Stimulated activated CD4-positive, alpha-beta T cell treated with anti-CD3 and anti-CD28 coated beads, Interleukin-15, amount 100 ng/mL, for 1 hour (primary cell): ENCODE measurements around the gene TMEM235.

Experiments used
- DNase-seq, 2 donors: peaks; one replicate each; pipeline ENCODE4 v3.0.0-alpha.2; 2020; ENCODE audit warnings: low read depth in 1 of 2, low spot score in 1 of 2

TMEM235 gene

DNA sequence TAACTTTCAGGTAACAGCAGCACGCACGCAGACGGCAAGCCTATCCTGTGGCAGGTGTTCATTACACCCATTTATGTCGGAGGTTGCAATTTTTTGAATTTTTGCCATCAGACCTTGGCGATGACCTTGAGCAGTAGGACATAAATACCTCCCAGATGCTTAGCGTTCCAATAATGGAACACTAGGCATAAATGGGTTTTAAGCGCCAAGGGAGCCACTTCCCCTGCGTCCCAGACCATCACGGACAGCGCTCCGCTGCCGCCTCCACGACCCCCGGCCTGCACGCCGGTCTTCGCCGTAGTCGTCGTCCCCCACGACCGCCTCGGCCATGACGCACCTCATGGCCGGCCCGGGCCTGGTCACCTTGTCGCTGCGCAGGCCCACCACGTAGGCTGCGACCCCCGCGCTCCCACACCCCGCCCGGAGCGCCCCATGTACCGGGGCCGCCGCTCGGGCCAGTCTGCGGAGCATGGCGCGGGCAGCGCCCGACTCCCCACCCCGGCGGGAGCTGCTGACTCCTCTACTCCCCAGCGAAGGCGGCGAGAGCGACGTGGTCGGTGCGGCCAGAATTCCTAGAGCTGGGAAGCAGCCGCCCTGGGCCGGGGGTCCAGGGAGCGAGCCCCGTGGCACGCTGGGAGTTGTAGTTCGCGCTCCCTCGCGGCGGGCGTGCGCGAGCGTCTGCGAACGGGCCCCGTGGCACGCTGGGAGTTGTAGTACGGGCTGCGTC, 22.7 kb downstream of the TMEM235 start:
- DNase-seq, result peak; percentile 52 to 74

DNA sequence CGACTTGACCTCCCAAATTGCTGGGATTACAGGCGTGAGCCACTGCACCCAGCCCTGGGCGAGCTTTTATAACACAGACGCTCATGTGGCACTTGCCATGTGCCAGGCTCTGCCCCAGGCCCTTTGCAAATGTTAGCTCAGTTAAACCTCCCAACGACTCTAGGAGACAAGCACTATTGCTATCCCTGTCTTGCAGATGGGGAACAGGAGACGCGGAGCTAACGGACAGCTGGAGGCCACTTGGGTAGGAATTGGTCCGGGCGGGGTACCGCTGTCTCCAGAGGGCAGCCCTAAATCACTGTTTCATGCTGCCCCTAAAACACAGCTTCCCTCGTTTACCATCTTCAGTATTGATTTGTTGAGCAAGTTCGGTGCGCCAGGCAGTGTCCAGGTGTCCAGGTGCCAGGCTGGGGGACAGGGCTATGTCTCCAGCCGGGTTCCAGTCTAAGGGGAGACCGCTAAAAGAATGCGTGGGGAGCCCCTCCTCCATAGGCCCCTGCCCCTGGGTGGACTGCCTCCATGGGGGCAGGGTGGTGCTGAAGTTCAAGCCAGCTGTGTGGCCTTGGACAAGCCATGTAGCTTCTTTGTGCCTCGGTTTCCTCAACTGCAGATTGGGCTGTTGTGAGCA, 23.7 kb downstream of the TMEM235 start:
- DNase-seq, result no peak

DNA sequence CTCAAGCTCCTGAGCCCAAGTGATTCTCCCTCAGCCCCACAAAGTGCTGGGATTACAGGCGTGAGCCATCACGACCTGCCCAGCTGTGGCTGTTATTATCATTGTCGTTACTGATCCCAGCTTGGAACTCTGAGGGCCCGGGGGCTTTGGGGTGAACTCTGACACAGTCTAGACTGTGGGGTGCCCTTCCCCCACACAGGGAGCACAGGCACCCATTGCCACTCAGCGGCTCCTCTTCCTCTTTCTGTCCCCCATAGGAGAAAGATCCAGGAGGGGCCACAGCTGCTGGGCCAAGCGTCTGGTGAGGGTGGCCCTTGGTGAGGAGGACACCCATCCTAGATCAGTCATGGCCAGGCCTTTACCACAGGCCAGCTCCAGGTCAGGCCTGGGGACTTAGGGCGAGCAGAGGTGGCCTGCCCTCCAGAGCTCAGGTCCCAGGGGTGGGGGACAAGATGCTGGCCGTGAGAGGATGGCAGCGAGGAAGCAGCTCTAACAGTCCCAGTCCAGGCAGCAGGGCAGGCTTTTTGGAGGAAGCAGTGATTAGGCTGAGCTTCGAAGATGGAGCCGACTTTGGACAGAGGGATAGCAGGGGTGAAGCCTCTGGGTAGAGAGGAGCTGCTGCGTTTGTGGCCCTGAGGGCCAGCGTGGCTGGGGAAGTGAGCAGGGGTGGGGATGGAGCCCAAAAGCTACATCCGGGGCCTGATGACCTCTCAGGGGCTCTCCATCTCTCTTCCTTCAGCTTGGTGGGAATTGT, 24.7 kb downstream of the TMEM235 start:
- DNase-seq, result no peak

DNA sequence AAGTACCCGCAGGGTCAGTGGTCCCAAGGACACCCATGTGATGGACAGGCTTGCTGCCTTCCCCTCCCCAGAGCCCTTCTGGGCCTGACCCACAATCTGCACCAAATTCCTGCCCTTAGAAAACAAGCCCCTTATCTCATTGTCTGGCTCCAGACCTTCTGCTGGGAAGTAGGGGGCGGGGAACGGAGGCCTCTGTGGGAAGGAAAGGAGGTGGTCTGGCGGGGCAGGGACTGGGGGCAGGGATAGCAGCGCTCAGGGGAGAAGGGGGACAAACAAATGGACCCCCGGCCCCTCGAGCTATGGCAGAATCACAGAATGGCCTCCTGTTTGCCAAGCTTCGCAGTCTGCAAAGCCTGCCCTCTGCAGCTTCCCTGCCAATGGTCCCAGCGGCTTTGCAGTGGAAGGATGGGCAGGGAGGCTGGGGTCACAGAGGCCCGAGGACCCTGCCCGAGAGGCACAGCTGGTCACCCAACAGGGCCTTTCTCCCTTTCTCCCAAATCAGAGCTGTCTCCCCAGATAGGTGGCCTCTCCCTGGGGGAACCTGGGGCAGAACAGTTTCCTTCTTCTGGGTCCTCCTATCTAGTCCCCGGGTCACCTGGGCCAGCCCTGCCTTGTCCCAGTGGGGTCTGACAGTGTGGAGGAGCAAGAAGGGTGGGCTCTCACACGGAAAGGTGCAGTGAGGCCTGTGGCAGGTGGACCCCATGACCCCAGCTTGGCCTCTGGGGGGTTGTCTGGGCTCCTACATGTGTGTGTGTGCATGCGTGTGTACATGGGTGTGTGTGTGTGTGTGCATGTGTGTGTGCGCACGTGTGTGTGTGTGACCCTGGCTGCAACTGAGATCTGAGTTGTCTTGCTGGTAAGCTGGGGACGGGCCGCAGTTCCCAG, 25.5 kb downstream of the TMEM235 start:
- DNase-seq, result no peak

DNA sequence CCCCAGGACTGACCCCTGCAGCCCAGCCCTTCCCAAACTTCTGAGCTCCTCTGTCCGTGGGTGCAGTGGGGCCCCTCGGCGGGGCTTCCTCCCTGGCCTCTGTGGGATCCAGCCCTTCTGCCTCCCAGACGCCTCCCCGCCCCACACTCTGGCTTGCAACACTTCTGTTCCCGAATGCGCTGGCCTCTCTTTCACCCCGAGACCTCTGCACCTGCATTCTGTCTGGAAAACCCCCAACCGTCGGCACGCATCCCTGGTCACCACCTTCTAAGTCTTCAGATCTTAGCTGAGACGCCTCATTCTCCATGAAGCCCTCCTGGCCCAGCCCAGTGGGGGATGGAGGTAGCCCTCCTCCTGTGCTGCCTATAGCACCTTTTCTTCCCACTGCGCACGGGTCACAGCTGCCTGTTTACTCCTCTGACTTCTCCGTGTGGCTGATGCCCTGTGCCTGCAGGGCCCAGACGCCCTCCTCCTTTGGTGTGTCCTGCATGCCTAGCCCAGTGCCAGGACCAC, 26.4 kb downstream of the TMEM235 start:
- DNase-seq, result no peak

DNA sequence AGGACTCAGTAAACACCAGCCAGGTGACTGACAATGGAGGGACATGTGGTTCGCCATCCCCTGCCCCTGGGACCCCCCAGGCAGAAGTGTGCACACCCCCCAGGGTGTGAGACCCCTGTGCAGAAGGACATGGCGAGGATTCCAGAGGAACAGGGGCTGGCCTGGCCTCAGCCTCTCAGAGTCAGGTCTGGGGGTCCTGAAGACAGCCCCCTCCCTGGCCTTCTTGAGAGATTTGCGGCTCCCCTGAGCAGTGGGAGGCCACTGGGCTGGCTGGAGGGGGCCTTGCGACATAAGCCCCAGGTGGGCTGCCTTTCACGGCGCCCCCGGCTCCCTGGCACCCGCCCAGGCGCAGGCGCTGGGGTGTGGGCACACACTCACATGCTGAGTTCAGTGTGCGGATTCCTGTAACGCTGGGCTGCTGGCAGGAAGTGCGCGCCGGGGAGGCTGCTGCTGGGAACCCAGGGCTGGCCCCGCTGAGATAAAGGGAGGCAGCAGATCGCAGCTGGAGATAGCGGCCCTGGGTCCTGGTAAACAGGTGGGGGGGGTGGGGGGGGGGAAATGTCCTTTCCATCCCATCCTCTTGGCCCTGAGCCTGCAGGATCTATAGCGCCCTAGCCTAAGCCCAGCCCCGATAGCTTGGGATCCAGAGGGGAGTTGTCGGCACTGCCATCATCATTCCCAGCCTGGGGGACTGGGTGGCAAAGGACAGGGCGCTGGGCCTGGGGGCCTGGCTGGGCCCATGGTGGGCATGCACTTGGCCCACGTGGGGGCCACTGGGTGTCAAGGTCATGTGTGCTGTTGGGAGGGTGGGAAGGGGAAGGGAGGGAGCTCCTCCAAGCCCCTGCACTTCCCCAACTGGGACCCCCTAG, 27.1 kb downstream of the TMEM235 start:
- DNase-seq, result peak; percentile 49 to 51

DNA sequence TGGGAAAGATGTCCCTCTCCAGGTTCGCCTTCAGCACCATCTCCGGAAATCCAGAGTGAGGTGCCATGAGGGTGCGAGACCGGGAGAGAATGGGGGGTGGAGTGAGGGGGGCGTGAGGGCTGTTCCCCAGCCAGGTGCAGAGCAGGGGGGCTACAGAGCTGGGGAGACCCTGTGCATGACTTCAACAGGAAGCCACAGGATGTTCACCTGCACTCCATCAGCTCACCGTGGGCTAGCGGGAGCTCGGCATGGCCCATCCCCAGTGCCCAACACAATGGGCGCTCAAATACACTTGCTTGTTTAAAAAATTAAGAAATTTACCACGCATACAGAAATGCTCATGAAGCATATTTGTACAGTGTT, 27.7 kb downstream of the TMEM235 start:
- no peak for DNase-seq

DNA sequence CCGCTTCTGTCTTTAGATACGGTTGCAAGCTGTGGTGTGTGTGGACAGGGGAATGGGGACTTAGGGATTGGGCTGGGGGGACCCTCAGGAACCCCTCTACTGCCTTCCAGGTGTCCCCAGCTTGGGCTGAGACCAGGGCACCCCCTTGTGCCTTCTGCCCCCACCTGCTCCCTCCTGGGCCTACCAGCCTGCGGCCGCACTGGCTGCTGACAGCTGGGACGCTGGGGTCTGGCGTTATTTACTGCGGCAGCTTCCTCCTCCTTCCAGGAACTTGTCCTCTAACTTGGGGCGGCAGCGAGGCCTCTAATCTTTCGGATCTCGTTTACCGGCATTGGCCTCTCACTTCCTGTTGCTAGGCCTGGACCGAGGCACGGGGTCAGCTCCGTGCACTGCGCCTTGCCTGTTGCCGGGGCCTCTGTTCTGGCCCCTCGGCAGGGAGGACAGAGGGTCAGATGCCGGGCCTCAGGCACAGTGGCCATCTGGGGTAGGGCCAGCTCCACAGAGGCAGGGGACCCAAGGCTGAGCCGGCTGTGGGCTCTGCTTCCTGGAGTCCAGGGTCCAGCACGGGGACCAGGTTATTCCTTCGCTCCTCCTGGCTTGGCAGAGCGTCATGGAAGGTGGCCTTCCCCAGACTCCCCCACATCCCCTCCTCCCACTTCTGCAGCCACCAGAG, 31.8 kb downstream of the TMEM235 start:
- DNase-seq, result no peak

DNA sequence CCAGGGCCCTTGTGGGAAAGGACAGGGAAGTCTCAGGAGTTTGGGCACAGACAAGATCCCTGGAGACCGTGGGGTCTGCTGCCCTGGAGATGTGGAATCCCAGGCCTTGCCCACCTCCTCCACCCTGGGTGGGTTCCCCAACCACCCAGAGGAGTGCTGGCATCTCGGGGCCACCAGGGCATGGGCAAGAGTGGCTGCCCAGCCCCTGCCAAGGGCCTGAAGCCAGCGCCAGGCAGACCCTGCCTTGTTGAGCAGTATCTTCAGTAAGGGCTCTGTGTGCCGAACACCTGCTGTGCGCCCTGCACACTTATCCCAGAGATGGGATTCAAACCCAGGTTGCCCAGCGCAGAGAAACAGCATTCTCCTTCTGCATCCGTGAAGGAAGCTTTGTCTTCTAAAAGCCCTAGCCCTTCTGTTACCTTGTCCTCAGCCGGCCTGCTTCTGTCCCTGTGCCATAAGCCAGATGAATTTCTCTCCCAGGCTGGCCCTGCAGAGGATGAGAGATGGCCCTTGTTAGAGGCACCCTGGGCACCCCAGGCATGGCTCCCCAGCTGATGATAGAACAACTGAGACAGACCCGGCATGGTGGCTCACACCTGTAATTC, 32.4 kb downstream of the TMEM235 start:
- DNase-seq, result no peak

DNA sequence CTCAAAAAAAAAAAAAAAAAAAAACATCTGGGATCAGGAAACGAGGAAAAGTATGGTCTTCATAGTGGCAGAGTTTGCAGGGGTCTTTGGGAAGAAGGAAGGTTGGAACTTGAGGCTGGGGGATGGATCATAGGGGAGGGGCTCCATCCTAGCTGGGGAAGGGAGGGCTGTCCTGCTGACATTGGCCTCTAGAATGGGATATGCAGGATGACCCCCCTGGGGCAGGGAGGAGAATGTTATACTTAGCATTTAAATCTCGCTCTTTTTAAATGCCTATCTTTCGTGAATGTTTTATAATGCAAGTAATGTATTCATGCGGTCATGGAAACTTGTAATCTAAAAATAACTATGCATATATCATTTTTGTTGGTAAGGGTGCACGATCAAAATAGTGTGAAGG, 33.2 kb downstream of the TMEM235 start:
- no peak for DNase-seq

DNA sequence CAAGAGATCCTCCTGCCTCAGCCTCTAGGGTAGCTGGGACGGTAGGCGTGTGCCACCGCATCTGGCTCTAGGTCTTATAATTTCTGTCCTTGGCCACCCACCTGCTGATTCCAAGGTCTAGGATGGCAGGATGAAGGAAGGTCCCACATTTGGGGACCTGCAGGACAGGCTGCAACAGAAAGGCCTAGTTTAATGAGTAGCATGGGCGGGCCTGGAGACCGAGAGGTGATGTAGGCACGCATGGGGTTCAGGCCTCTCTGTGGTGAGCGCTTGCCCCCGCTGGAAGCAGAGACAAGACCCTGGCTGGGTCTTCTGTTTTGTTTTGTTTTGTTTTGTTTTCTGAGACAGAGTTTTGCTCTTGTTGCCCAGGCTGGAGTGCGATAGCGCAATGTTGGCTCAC, 33.7 kb downstream of the TMEM235 start:
- no peak for DNase-seq

DNA sequence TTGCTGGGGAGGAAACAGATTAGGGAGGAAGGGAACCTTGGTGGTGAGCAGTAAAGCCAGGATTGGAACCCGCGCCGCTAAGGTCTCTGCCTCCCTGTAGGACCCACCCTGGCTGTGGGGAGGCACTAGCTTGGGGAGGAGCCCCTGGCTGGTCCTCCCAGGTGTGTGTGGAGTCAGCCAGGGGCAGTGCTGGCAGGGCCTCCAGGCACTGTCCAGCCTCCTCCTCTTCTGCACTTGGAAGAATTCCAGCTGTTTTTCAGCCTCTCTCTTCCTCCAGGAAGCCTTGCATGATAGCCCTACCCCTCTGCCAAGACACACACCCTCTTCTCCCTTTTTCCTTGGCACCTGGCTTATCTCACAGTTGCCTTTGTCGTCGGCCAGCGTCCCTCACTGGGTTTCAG, 34.8 kb downstream of the TMEM235 start:
- no peak for DNase-seq

DNA sequence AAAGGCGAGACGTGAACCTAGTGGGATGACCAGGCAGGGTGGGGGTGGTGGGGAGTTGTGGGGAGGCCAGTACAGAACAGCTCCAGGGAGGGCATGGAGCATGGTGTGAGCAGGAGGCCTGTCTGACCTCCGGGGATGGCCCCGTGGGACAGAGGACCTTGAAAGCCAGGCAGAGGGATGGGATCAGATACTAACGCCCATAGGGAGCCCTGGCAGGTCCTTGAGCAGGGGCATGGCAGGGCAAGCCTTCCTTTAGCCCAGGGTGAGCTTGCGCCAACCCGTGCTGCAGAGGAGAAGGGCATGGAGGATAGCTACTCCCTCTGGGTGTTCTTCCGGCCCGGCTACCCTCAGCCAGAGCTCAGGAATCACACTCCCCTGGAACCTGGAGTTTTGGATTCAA, 35.3 kb downstream of the TMEM235 start:
- DNase-seq, result no peak

DNA sequence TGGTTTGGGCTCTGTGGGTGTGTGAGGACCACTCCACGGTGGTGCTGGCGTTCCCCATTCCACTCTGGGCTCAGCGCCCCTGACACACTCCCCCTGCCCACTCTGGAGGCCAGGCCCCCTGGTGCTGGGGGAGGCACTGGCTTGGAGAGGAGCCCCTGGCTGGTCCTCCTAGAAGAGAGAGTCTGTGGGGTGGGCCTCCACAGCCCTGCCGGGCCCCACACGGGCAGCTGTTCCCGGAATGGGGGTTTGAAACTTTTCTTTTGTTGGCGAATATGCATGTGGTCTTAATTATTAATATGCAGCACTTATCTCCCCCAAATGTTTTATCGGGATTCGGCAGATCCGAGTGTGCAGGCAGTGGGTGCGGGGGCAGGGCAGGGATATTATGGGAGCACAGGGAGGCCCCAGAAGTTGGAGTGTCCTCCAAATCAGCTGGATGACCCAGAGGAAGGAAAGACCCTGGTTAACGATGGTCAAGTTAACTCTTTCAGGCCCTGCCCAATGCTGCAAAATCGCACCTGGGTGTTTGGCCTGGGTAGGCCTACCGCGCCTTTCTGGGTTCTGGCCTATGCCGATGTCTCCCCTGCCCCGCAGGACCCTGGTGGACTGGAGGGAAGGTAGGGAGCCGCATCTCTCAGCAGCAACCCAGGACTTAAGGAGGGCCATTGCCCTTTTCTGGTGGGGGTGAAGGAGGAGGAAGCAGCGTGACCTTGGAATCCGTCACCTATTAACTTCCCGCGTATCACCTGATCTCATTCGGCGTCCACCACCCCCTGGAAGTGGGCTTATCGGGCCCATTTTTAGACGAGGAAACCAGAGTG, 36.0 kb downstream of the TMEM235 start:
- DNase-seq, result no peak

DNA sequence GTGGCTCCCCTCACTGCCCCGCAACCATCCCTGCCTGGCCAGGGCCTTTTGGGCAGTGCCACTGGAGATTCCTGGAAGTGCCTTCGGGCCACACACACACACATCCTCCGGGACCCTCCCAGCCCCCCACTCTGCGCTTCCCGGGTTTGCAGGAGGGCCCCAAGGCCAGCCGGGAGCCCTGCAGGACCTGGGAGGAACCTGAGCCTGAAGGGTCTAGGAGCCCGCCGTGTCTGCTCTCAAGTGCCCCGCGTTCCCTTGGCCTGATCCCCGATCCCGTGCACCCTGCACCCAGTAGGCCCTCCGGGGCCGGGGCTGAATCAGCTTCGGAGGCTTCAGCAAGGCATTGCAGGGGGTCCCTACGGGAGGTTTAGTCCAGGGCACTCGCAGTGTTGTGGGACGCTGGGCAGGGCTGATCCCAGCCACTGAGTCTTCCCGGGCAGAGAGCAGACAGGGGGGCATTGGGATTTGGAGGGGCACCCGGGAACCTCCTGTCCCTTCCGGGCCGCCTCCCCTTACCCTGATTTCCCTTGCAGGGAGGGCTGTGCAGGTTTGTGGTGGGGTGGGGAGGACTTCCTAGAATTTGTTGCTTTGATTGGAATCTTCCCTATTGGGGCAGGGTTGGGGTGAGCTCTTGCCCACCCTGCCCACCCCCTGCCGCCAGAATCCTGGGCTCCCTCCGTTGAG, 36.9 kb downstream of the TMEM235 start:
- DNase-seq, result no peak

DNA sequence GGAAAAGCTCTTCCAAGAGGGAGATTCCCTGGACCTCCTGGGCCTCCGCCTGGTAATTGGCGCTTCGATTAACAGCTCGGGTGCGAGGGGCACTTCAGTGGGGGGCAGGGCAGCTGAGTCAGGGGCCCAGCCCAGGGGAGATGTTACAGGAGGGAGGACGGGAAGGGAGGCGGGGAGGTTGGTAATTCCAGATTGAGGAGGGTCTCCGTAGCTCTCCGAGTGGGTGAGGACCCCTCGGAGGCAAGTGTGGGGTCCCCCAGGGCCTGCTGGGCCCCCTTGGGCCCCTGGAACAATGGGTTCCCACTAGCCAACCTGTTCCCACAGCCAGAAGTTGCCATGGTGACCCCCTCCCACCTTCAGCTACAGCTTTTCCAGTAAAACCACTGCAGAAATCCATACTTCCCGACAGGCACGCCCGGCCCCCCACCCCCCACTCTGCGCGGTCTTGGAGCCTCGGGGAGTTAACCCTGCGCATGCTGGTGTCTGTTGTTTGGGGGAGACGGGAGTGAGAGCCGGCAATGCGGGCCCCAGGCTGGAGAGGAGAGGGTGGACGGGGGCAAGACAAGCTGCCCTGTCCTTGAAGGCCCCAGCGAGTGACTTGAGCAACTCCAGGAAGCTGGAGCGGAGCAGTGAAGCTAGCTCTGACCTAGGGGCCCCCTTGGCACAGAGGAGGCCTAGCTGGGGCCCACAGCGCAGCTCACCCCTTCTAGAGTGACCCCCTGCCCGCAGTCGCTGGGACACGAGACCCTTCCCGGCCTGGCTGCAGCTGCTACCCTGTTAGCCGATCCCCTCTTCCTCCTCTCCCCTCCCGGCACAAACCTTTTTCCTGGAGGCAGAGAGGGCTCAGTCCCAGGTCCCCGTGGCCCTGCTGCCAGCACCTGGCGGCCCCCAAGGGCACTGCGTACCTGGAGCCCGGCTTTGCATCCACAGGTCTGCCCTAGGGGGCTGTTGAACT, 37.8 kb downstream of the TMEM235 start:
- no peak for DNase-seq

DNA sequence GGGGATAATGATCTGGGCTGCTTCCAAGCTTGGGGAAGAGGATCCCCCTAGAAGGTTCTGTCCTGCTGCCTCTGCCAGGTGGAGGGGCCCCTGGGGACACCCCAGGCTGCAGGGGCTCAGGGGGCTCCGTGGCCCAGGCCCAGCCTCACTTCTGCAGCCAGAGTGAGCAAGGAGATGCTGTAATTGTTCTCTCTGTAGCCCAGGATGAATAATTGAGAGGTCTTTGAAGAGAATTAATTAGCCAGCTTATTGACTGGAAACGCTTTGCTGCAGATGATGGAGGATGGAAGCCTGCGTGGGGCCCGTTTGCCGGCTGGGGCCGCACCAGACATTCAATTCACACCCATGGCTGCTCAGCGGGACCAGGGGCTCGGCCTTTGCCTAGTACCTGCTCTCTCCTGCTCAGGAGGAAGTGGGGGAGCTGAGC, 38.5 kb downstream of the TMEM235 start:
- no peak for DNase-seq
